Hematopoietic multipotent progenitor cell (in vitro differentiated cells): ENCODE results near the gene MRPS34. TPM values are rescaled to one million over a fixed set of nuclear protein-coding genes. Genes with fewer than 3 reads are reported as not detected.
A peak's percentile ranks its signal among the peaks of the same experiment; 100 is the strongest.

Source experiments
- DNase-seq, 3 donors: peaks; one replicate each; pipeline ENCODE4 v3.0.0-alpha.2; 2011 to 2015; ENCODE audit warnings: low read depth in 2 of 3, low spot score in 2 of 3
- small RNA-seq: library from RNA; depleted of rRNA; stranded (forward); fragments of <200 nt; gene quantifications from one replicate; pipeline ENCODE3, GENCODE V24; 2012
- total RNA-seq: library from RNA; depleted of rRNA; stranded (reverse); fragments of >200 nt; gene quantifications from one replicate; pipeline ENCODE4 v1.2.3, GENCODE V29; 2012

The MRPS34 gene
- total RNA-seq, 1 donor, result 80.8 TPM

DNA sequence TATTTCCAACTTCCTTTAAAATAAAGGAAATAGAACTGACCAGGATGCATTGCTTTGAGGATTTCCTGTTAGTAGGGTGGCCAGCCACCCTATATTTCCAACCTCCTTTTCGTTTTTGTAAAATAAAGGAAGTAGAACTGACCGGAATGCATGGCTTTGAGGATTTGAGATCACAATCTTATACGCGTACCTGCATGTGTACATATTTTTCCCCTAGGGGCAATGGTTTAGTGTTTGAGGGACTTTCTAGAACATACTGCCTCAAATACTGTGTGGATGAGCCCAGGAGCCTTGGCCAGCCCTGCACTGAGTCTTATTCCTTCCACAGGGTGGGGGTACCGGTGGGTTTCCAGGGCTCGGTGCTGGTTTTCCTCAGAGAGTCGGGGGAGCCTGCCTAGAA, 41.3 kb downstream of the MRPS34 start:
- no peak for DNase-seq

DNA sequence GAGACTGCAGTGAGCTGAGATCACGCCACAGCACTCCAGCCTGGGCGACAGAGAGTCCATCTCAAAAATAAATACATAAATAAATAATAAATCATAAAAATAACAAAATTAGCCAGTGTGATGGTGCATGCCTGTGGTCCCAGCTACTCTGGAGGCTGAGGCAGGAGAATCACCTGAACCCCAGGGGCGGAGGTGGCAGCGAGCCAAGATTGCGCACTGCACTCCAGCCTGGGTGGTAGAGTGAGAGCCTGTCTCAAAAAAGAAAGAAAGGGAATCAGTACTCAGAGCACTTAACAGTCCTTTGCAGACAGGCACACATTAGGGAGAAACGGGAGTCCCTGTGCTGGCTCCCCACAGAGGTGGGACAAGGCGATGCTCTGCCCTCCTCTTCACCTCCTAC, 41.9 kb downstream of the MRPS34 start:
- DNase-seq, result no peak

DNA sequence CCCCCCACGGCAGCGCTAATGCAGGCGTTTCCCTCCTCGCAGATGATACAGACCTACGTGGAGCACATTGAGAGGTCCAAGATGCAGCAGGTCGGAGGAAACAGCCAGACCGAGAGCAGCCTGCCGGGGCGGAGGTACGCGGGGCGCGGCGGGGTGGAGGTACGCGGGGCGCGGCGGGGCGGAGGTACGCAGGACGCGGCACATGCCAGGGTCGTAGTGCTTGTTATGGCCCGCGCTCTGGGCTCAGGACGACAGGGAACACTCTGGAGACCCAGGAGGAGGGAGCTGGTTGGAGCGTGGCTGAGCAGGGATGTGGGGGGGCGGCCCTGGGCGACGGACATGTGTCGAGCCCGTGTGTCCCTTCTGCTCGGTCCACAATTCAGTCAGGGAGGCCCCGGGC, 43.5 kb downstream of the MRPS34 start:
- DNase-seq, result no peak

DNA sequence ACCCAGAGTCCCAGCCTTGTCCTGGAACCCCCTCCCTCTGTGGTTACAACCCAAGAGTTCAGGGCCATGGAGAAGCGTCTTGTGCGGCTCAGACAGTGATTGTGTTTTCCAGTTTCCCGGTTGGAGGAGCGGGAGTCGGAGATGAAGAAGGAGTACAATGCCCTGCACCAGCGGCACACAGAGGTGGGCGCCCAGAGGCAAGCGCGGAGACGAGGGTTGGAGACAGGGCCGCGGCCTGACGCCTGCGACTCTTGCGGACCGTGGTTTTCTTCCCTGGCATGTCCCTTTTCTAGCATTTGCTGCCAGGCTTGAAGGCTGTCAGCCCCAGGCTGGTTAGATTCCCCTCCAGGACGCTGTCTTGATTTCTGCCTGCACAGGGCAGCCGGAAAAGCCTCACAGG, 43.9 kb downstream of the MRPS34 start:
- DNase-seq, result no peak

DNA sequence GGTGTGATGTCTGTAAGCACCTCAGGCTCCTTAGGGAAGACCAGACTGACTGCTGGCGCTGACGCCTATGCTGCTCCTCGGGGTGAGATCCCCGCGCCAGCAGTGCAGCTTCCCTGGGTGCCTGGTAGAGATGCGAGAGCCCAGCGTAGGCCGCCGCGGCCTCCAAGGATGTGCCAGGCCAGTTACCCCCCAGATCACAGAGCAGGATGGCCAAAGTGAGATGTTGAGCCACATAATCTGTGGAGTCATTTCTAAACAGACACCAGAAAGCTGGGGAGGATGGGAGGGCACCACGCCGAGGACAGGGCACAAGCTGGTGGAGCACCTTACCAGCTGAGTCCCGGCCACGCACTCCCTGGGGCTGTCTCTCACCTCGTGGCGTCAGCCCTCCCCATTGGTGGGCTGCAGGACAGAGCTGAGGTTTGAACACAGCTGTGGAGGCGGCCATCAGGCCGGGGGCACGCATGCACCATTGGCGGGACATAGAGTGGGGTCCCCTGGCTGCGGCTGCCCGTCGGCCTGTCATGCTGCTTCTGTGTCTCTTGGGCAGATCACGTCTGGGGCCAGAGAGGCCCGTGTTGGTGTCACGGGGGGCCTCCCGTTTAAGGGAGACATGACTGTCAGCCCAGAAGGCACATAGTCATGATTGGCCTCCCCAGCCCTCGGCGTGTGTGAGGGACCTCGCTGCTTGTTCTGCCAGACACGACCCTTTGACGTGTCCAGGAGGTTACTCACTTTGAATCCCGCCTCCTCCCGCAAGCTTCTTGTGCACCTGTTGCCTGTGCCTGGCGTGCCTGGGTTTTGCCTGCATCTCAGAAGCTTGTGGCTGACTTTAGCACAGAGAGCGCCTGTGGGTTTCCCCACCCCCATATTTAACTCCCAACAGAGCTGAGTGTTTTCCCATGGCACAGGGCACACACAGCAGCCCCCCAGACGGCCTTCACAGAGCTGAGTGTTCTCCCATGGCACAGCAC, 45.0 kb downstream of the MRPS34 start:
- no peak for DNase-seq

DNA sequence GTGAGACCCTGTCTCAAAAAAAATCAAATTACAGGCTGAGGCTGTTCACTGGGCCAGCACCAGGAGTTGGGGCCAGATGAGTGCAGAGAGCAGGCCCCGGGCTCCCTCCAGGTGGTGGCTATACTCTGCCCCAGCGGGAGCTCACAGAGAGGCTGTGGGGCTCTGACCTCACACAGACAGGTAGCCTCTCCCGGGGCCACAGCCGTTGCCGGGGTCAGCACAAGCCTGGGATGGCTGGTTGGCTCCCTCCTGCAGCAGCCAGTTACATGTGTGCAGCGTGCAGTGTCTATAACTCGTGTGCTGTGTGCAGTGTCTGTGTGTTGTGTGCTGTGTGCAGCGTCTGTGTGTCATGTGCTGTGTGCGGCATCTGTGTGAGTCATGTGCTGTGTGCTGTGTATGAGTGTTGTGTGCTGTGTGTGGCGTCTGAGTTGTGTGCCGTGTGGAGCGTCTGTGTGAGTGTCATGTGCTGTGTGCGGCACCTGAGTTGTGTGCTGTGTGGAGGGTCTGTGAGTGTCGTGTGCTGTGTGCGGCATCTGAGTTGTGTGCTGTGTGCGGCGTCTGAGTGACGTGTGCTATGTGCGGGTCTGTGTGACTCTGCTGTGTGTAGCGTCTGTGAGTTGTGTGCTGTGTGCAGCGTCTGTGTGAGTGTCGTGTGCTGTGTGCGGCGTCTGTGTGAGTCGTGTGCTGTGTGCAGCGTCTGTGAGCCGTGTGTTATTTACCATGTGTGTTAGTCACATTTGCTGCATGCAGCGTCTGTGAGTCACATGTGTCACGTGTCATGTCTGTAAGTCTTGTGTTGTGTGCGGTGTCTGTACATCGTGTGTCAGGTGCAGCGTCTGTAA, 46.1 kb downstream of the MRPS34 start:
- no peak for DNase-seq

DNA sequence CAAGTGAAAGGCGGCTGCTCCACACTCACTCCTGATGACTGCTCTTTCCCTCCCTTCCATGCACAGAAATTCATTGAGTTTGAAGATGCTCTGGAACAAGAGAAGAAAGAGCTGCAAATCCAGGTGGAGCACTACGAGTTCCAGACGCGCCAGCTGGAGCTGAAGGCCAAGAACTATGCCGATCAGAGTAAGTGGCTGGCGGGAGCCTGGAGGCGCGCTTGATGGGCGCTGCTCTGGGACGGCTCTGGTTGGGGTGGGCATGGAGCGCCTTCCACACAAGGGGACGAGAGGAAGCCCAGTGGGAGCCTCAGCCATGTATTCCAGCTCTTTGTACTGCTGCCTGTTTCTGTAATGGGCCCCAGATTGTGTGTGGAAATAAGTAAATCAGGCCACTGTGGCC, 48.4 kb downstream of the MRPS34 start:
- DNase-seq, result no peak

DNA sequence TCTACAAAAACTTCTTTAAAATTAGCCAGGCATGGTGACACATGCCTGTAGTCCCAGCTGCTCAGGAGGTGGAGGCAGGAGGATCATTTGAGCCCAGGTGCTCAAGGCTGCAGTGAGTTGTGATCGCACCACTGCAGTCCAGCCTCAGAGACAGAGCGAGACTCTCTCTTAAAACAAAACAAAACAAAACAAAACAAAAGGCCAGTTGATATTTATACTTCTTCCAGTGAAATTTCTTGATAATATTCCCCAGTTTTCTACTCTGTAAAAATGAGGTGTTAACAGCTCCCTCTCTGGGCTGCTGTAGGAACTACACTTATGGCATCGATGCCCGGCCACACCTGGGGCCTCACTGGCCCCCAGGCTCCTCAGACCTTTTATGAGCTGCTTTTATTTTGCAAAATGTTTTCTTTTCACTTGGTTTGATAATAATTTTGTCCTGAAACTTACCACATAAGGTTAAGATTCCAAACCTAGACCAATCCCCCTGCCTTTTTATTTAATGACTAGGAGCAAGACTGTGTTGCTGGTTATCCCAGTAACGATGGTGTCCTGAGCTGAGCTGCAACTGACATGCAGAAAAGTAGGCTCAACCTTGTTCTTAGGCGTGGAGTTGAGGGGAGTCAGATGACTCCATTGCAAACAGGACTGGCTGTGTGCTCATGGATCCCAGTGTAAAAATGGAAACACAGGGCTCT, 49.3 kb downstream of the MRPS34 start:
- peak; percentile 21 to 58 (median 43) for DNase-seq

Small RNA genes lying within 50 kb of the gene (small RNA-seq; reads per million reads assigned to genes)
- 0.41 reads per million for gene MIR3177

Other genes starting within 250 kb of the MRPS34 start
- 14.8 TPM for gene TMEM204, start 239.5 kb downstream of the MRPS34 start, total RNA-seq
- 46.0 TPM for gene IFT140, start 161.1 kb downstream of the MRPS34 start, total RNA-seq
- gene CRAMP1, start 160.8 kb downstream of the MRPS34 start, total RNA-seq, result 29.1 TPM
- 21.0 TPM for gene JPT2, start 94.9 kb downstream of the MRPS34 start, total RNA-seq
- 179 TPM for gene MAPK8IP3, start 66.9 kb downstream of the MRPS34 start, total RNA-seq
- gene NME3, start 1.6 kb downstream of the MRPS34 start, total RNA-seq, result 46.3 TPM
- gene EME2, start 324 bp downstream of the MRPS34 start, total RNA-seq, result 17.2 TPM
- 102 TPM for gene SPSB3, start 9.4 kb upstream of the MRPS34 start, total RNA-seq
- 75.9 TPM for gene NUBP2, start 9.8 kb upstream of the MRPS34 start, total RNA-seq
- 0.81 TPM for gene IGFALS, start 20.6 kb upstream of the MRPS34 start, total RNA-seq
- gene HAGH, start 53.7 kb upstream of the MRPS34 start, total RNA-seq, result 46.6 TPM
- gene FAHD1, start 54.1 kb upstream of the MRPS34 start, total RNA-seq, result 46.6 TPM
- gene MEIOB, start 99.0 kb upstream of the MRPS34 start, total RNA-seq, result 0.54 TPM
- not detected for gene HS3ST6, start 145.3 kb upstream of the MRPS34 start, total RNA-seq
- 40.1 TPM for gene MSRB1, start 170.1 kb upstream of the MRPS34 start, total RNA-seq
- not detected for gene RPL3L, start 181.6 kb upstream of the MRPS34 start, total RNA-seq
- 138 TPM for gene NDUFB10, start 186.4 kb upstream of the MRPS34 start, total RNA-seq
- 14,735 TPM for gene RPS2, start 191.7 kb upstream of the MRPS34 start, total RNA-seq
- 0.54 TPM for gene RNF151, start 193.7 kb upstream of the MRPS34 start, total RNA-seq
- gene TBL3, start 198.9 kb upstream of the MRPS34 start, total RNA-seq, result 62.7 TPM
- gene NOXO1, start 208.3 kb upstream of the MRPS34 start, total RNA-seq, result not detected
- 14.5 TPM for gene GFER, start 211.1 kb upstream of the MRPS34 start, total RNA-seq
- gene SYNGR3, start 216.8 kb upstream of the MRPS34 start, total RNA-seq, result 4.3 TPM
- gene ZNF598, start 236.7 kb upstream of the MRPS34 start, total RNA-seq, result 34.7 TPM
- gene NPW, start 246.7 kb upstream of the MRPS34 start, total RNA-seq, result 3.8 TPM